Fibroblast of the aortic adventitia (primary cell): ENCODE data around the gene PCNX4. TPM values are rescaled to one million over a fixed set of nuclear protein-coding genes. Genes with fewer than 3 reads are reported as not detected.

ENCODE experiments used
- DNase-seq: peaks from one replicate; pipeline ENCODE4 v3.0.0-alpha.2; 2010; ENCODE audit warnings: low read depth
- H3K4me3 ChIP-seq: 2 replicates; pipeline ENCODE4 v1.5.1; 2011; ENCODE audit warnings: low read depth, mild to moderate bottlenecking, control low read depth, low read length, moderate library complexity
- CTCF ChIP-seq: IDR thresholded peaks from 2 replicates; pipeline ENCODE4 v1.5.1; 2011; ENCODE audit warnings: mild to moderate bottlenecking, low read length, control low read depth, inconsistent platforms; ENCODE audit not compliant: insufficient read depth
- total RNA-seq: library from RNA; depleted of rRNA; stranded (reverse); fragments of >200 nt; gene quantifications from 2 replicates; pipeline ENCODE4 v1.2.3, GENCODE V29; 2012; ENCODE audit warnings: low replicate concordance

PCNX4 gene
- total RNA-seq, 1 donor = 114 TPM

- H3K4me3 ChIP-seq = no peak overlapping the region
- peak; percentile 5 for TF ChIP-seq CTCF
- peak; percentile 11 for DNase-seq
Observed at GRCh38 chr14:60188115-60188514, 96.4 kb downstream of the PCNX4 start.

DNA sequence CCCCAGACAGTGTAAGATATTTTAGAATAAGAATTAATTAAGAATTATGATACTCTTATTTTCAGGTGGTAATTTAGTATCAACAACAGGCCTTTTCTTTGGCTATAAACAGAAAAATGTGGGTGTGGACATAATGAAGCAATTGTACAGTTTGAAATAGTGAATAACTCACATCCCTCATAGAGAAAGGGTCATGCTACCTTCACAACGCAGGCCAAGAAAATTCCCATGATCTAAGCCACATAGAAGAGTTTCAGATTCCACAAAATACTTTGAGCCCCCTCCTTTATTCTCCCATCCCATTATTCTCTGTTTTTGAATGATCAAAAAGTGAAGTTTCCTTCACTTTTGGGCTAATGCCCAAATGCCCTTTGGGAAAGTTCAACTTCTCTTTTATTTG is 97.0 kb downstream of the PCNX4 start:
- DNase-seq = no peak
- H3K4me3 ChIP-seq = no peak overlapping the region
- TF ChIP-seq CTCF = no peak

- no peak overlapping the region for H3K4me3 ChIP-seq
- DNase-seq = peak; percentile 4
- no peak for TF ChIP-seq CTCF
Observed at GRCh38 chr14:60189923-60190840, 98.5 kb downstream of the PCNX4 start.

- H3K4me3 ChIP-seq = no peak overlapping the region
- peak; percentile 4 for DNase-seq
- peak; percentile 4 for TF ChIP-seq CTCF
Observed at GRCh38 chr14:60195179-60195810, 103.6 kb downstream of the PCNX4 start.

- DNase-seq = no peak
- TF ChIP-seq CTCF = no peak
- no peak overlapping the region for H3K4me3 ChIP-seq
Observed at GRCh38 chr14:60196291-60196690, 104.6 kb downstream of the PCNX4 start.

- no peak for DNase-seq
- H3K4me3 ChIP-seq = no peak overlapping the region
- TF ChIP-seq CTCF = no peak
Observed at GRCh38 chr14:60197629-60198303, 106.0 kb downstream of the PCNX4 start.
